GM06990 (cell line): ENCODE results near the gene JAK3.
A peak's percentile ranks its signal among the peaks of the same experiment; 100 is the strongest.

ENCODE experiments used
- DNase-seq: peaks from one replicate; pipeline ENCODE4 v3.0.0-alpha.2; 2011; ENCODE audit not compliant: insufficient read length; ENCODE audit errors: extremely low read depth
- H3K27me3 ChIP-seq: replicated peaks from 2 replicates; pipeline ENCODE4 v1.6.0; 2011; ENCODE audit warnings: low read length; ENCODE audit not compliant: control insufficient read depth, insufficient read depth
- H3K36me3 ChIP-seq: 2 replicates; pipeline ENCODE4 v1.5.1; 2011; ENCODE audit warnings: low read length; ENCODE audit not compliant: control insufficient read depth, insufficient read depth
- H3K4me3 ChIP-seq: replicated peaks from 2 replicates; pipeline ENCODE4 v1.5.1; 2011; ENCODE audit warnings: low read depth, mild to moderate bottlenecking, control low read depth, low read length
- TF ChIP-seq, protein P1 (sequence below): IDR thresholded peaks from 2 replicates; pipeline ENCODE4 v1.5.1; 2011; ENCODE audit warnings: low read length, control low read depth, mild to moderate bottlenecking, inconsistent platforms; ENCODE audit not compliant: insufficient read depth, poor library complexity, severe bottlenecking

Gene JAK3

GRCh38 chr19:17775245-17775927 lies 72.4 kb downstream of the JAK3 start:
- H3K4me3 ChIP-seq: no peak overlapping the region
- TF ChIP-seq, protein P1, sequence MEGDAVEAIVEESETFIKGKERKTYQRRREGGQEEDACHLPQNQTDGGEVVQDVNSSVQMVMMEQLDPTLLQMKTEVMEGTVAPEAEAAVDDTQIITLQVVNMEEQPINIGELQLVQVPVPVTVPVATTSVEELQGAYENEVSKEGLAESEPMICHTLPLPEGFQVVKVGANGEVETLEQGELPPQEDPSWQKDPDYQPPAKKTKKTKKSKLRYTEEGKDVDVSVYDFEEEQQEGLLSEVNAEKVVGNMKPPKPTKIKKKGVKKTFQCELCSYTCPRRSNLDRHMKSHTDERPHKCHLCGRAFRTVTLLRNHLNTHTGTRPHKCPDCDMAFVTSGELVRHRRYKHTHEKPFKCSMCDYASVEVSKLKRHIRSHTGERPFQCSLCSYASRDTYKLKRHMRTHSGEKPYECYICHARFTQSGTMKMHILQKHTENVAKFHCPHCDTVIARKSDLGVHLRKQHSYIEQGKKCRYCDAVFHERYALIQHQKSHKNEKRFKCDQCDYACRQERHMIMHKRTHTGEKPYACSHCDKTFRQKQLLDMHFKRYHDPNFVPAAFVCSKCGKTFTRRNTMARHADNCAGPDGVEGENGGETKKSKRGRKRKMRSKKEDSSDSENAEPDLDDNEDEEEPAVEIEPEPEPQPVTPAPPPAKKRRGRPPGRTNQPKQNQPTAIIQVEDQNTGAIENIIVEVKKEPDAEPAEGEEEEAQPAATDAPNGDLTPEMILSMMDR: peak; percentile 71
- H3K36me3 ChIP-seq: peaks cover 20% of the 10 kb centered on the region
- DNase-seq: no peak
- no peaks in the 10 kb centered on the region for H3K27me3 ChIP-seq
